GM21619 (cell line): ENCODE measurements around the gene SLC2A13.

ENCODE experiments used
- ATAC-seq: cut with Tn5 transposase; IDR thresholded peaks from one replicate; pipeline ENCODE4 v1.9.1; 2021; ENCODE audit not compliant: unreplicated experiment

Gene SLC2A13

GRCh38 chr12:40105515-40106201 is at the start of gene SLC2A13:
SLC2A13 (minus strand) TSS chr12:40106081; CDS start chr12:40105808, 273 bp downstream.
- peak; percentile 69 for ATAC-seq

- ATAC-seq, result no peak
Measured at GRCh38 chr12:40154381-40154780, 48.5 kb upstream of the SLC2A13 start.

- ATAC-seq, result no peak
Measured at GRCh38 chr12:40153432-40153831, 47.6 kb upstream of the SLC2A13 start.

DNA sequence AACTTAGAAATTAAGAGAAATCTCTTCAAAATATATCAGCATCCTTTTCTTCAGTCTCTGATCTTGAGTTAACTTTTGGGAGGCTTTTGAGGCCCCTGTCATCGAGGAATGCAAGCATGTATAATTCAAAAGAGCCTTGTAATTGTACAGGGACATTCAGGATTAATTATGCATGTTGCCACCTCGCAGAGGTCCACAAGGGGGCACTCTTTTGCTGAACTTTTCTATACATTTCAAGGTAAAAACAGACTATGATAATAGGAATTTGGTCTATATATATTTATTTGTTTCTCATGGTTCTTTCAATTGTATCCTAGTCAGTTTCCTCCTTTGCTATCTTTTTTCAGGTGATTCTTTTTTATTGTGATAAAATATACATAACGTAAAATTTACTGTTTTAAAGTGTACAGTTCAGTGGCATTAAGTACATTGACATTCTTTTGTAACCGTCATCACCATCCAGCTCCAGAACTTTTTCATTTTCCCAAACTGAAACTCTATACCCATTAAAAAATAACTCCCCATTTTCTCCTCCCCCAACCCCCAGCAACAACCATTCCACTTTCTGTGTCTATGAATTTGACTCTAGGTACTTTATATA is 47.0 kb upstream of the SLC2A13 start:
- ATAC-seq, result peak; percentile 46

- no peak for ATAC-seq
Measured at GRCh38 chr12:40149673-40150260, 43.9 kb upstream of the SLC2A13 start.

DNA sequence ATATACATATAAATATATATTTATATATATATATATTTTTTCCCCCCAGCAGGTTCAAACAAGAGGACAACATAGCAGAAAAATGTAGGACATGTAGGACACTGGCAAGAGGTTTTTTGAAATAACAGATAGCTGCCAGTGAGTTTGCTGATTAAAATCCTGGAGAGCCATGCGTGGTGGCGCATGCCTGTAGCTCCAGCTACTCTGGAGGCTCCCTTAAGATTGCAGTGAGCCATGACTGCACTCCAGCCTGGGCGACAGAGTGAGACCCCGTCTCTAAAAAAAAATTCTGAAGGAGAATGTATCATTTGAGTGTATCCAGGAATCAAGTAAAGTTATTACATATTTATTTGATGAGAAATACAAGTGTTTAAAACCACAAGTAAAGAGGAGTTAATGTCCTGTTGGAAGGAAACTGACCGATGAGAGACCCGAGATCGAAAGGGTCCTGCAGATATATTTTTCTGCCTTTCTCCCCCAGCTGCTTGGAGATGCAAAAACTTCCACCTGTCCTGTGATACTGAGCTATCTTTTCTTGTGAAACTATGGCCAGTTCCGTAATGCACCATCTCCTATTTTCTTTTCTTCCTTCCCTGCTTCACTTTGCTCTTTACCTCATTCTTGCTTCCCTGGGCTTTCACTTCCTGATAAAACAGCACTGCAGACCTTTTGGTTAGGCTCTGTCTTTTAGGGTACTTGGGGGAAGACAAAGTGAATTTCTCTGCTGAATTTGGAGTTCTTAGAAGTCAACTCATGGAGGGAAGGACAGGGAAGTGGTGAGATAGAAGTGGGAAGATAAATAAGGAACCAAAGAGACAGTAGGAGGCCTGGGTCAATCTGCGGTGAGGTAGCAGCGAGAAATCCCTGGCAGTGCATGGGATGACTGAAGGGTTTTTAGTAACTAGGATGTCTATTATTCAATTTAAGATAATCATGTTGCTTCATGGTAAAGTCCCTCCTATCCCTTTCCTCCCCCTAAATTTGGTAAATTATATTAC is 41.2 kb upstream of the SLC2A13 start:
- ATAC-seq, result no peak

- ATAC-seq, result no peak
Measured at GRCh38 chr12:40145896-40146295, 40.0 kb upstream of the SLC2A13 start.

- no peak for ATAC-seq
Measured at GRCh38 chr12:40144023-40144422, 38.1 kb upstream of the SLC2A13 start.

- ATAC-seq, result no peak
Measured at GRCh38 chr12:40142001-40142744, 36.3 kb upstream of the SLC2A13 start.

DNA sequence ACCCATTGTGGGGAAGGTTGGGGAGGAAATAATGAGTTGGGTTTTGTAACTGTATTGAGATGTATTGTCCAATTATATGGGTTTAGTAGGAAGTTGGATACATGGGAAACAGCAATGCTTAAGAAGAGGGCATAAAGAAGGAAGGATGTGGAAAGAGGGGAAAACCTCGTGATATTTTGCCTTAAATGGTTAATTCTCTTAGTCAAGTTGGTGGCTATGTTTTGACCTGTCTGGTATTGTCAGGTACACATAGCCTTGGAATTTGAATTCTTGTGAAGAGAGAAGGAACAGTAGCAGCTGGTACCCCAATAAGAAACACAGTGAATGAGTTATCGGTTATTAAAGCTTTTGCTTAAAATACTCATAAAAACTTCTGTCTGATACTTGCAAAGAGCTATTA is 32.6 kb upstream of the SLC2A13 start:
- ATAC-seq, result no peak

GRCh38 chr12:40137252-40137651 is 31.4 kb upstream of the SLC2A13 start:
- peak; percentile 77 for ATAC-seq

DNA sequence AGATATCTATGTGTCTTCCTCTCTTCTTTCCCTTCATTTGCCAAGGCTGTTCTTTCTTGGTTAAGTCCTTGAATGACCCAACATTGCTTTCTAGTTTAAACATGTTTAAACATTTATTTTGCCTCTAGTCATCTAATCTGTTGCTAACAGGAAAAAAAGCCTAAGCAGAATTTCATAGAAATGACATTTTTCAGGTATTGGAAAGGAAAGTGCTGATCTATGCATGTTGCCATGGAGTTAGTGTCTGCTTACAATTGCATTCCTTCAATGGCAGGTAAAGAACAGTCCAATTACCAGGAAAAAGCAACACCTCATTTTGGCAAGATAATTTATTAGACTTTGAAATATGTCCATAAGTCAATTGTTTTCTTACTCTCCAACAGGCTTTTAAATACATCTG is 21.5 kb upstream of the SLC2A13 start:
- no peak for ATAC-seq

GRCh38 chr12:40123496-40123895 is 17.6 kb upstream of the SLC2A13 start:
- no peak for ATAC-seq

DNA sequence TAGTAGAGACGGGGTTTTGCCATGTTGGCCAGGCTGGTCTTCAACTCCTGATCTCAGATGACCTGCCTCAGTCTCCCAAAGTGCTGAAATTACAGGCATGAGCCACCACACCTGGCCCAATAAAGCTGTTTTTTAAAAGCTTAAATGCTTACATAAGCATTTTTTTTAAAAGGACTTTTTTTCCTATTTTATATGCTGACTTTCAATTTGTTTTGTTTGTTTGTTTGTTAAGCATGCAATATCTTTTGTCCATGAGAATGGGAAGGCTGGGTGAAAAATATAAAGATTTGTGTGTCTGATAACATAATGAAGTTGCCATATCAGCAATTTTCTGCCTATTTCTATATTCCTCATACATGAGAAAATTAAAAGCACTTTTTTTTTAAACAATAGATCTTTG is 17.0 kb upstream of the SLC2A13 start:
- ATAC-seq, result no peak

GRCh38 chr12:40117818-40118217 is 11.9 kb upstream of the SLC2A13 start:
- ATAC-seq, result peak; percentile 95

DNA sequence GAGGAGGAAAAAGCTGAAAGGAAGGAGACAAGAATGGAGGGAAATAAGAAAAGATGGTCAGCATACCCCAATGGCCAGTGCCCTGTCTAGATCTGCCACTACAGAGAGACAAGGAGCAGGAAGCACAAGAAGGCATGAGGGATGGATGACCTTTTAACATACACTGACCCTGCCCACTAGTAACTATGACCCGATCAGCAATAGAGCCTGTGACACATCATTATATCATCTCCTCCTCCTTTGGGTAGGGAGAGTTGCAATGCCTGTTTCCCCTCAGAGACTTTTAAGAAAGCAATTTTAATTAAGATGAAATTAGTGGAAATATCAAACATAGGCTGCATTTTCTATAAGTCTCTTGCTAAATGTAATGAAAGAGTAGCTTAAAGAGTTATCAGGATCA is 4.7 kb upstream of the SLC2A13 start:
- ATAC-seq, result no peak

GRCh38 chr12:40107803-40108620 is 2.1 kb upstream of the SLC2A13 start:
- no peak for ATAC-seq

DNA sequence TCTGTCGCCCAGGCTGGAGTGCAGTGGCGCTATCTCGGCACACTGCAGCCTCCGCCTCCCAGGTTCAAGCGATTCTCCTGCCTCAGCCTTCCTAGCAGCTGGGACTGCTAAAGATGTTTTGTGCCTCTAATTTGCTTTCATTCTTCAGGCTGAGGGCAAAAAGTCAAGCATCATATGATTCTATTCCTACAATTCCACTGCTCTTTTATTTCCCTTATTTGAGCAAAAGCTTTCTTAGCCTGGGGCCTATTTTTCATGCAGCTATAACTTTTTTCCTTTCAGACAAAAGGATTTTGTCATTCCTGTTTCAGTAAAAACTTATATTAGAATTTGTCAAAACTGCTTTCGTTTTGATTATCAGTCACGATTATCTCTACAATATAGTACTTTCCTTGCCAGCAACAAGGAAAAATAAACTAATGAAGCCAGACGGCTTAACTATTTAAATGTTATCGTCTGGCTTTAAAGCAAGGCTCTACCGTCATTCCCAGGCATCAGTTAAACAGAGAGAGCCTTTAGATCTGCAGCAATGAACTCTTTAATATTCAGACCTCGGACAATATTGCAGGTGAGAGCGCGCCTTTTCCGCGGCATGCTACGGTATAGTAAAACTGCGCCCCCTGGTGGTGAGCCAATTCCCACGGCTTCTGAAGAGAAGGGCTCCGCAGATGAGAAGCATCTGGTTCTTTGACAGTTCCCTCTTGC is 1.4 kb upstream of the SLC2A13 start:
- peak; percentile 39 for ATAC-seq

GRCh38 chr12:40106655-40107054 is 774 bp upstream of the SLC2A13 start:
- ATAC-seq, result no peak
